GM18502 (cell line): ENCODE measurements around the gene SLC25A39.
"Not testable (repeated sequence)": the region's sequence is repeated elsewhere in the genome, so short reads cannot be mapped to it uniquely, and the experiment has no call there.

ENCODE experiments used
- ATAC-seq: cut with Tn5 transposase; IDR thresholded peaks from one replicate; pipeline ENCODE4 v1.9.1; 2021; ENCODE audit warnings: mild to moderate bottlenecking; ENCODE audit not compliant: unreplicated experiment, poor library complexity

SLC25A39 gene

GRCh38 chr17:44354582-44355561 is 30.2 kb upstream of the SLC25A39 start:
- ATAC-seq, result no peak

- ATAC-seq, result no peak
Measured at GRCh38 chr17:44353672-44354331, 29.2 kb upstream of the SLC25A39 start.

GRCh38 chr17:44352828-44353671 is 28.4 kb upstream of the SLC25A39 start:
- no peak for ATAC-seq

GRCh38 chr17:44351961-44352827 is 27.6 kb upstream of the SLC25A39 start:
- ATAC-seq, result no peak

- ATAC-seq, result no peak
Measured at GRCh38 chr17:44351464-44351863, 26.8 kb upstream of the SLC25A39 start.

GRCh38 chr17:44350733-44351226 is 26.2 kb upstream of the SLC25A39 start:
- ATAC-seq, result no peak

GRCh38 chr17:44349553-44350070 is 25.0 kb upstream of the SLC25A39 start:
- no peak for ATAC-seq

GRCh38 chr17:44348988-44349364 is 24.4 kb upstream of the SLC25A39 start:
- ATAC-seq, result no peak

GRCh38 chr17:44348234-44348987 is 23.8 kb upstream of the SLC25A39 start:
- peak; percentile 46 for ATAC-seq

GRCh38 chr17:44347206-44348055 is 22.8 kb upstream of the SLC25A39 start:
- not testable (repeated sequence) for ATAC-seq

- ATAC-seq, result no peak
Measured at GRCh38 chr17:44346064-44346844, 21.6 kb upstream of the SLC25A39 start.

GRCh38 chr17:44345454-44346026 is 20.9 kb upstream of the SLC25A39 start:
- peak; percentile 2 for ATAC-seq

GRCh38 chr17:44344939-44345453 is 20.4 kb upstream of the SLC25A39 start, which contains the start of gene GRN:
Gene GRN, plus strand, starts transcription at chr17:44345302. Its CDS starts 3,863 bp downstream, at chr17:44349165.
- peak; percentile 62 for ATAC-seq

GRCh38 chr17:44343510-44344209 is 19.0 kb upstream of the SLC25A39 start:
- no peak for ATAC-seq

- not testable (repeated sequence) for ATAC-seq
Measured at GRCh38 chr17:44340553-44340952, 15.9 kb upstream of the SLC25A39 start.

- ATAC-seq, result no peak
Measured at GRCh38 chr17:44338702-44339101, 14.1 kb upstream of the SLC25A39 start.
